ENCODE results near the gene HOXB6.

DNA sequence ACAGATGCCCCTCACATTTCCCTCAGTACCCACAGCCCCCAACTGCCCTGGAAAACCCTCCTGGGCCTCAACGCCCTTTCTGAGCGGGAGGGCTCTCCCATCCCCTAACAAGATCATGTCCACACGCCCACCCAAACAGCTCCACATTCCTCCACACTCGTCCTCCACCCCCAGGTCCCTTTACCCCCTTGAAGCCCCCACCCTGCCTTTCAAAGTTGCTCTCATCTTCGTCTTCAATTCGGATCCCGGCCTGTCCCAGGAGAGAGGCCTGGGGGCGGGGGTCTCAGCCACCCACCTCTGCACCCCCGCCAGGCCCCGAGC lies 41.0 kb downstream of the HOXB6 start:
- TF ChIP-seq, protein P1, sequence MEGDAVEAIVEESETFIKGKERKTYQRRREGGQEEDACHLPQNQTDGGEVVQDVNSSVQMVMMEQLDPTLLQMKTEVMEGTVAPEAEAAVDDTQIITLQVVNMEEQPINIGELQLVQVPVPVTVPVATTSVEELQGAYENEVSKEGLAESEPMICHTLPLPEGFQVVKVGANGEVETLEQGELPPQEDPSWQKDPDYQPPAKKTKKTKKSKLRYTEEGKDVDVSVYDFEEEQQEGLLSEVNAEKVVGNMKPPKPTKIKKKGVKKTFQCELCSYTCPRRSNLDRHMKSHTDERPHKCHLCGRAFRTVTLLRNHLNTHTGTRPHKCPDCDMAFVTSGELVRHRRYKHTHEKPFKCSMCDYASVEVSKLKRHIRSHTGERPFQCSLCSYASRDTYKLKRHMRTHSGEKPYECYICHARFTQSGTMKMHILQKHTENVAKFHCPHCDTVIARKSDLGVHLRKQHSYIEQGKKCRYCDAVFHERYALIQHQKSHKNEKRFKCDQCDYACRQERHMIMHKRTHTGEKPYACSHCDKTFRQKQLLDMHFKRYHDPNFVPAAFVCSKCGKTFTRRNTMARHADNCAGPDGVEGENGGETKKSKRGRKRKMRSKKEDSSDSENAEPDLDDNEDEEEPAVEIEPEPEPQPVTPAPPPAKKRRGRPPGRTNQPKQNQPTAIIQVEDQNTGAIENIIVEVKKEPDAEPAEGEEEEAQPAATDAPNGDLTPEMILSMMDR (IDR thresholded peaks at IDR 0.05): no peak
- TF ChIP-seq POLR2A (IDR thresholded peaks at IDR 0.05): no peak

Data from lower leg skin (tissue), 3 donors.